ENCODE data around the gene PLSCR5.

Gene PLSCR5

DNA sequence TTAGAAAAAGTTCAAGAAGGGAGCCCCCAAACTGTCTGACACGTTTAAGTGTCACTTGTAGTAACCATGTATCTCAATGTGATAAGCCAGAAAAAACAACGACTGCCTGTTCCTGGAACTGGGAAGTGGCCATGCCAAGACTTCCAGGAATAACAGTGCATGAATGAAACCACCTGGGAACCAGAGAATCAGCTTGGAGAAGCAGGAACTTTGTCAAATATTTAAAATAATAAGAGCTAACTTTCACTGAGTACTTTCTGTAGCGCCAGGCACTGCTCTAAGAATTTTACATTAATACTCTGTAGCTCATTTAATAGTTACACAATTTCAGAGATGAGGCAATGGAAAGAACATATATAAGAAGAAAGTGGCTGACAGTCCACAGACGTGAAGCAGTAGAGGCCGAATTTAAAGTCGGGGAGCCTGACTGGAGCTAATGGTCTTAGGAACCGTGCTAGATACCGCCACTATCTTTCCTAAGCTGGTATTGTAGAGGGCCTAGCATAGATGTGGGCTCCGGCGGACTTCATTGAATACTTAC lies 61.6 kb downstream of the PLSCR5 start:
- DNase-seq, result peak; percentile 51

DNA sequence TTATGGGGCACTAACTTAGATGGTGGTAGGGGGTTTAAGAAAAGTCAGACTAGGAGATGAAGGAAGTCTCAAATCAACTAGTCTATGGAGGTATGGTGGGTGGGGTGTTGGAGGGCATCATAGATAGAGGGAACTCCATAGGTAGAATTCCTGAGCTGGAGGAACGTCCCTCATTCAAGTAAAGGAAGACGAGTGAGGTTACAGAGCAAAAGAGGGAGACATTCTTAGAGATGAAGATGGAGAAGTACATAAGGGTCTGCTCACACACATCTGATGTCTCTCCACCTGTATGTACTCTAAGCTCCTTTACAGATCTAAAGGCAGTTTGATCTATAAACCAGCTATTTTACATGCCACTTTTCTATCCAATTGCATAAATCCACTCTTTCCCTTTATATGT lies 62.2 kb downstream of the PLSCR5 start:
- no peak for DNase-seq

DNA sequence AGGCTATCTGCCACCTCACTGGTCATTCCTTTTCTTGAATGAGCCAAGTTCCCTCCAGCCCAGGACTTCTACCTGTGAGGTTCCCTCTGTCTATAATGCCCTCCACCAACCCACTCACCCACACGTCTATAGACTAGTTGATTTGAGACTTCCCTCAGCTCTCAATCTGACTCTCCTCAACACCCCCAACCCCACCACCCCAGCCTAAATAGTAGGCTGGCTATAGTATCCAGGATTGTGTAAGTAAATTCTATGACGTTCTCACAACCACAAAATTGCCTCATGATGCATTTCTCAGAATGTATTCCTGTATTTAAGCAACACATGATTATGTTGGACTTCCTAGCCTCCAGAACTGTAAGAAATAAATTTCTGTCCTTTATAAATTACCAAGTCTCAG lies 63.0 kb downstream of the PLSCR5 start:
- peak; percentile 63 for DNase-seq

DNA sequence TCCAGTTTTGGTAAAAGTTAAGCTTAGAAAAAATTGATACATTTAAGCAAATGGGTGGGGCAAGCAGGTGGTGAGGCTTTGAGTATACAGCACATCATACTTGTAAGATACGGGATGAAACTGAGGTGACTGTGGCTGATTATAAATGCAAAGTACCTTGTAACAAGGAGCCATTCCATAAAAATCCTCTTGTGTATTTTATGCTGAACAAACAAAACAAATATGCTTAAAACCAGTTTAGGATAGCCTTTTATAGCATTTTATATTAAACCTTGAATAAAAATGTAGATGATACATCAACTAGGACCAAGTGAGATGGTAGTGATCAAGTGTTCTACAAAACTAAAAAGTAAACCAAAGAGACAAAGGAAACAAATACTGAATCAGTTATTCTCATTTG lies 64.2 kb downstream of the PLSCR5 start:
- no peak for DNase-seq

DNA sequence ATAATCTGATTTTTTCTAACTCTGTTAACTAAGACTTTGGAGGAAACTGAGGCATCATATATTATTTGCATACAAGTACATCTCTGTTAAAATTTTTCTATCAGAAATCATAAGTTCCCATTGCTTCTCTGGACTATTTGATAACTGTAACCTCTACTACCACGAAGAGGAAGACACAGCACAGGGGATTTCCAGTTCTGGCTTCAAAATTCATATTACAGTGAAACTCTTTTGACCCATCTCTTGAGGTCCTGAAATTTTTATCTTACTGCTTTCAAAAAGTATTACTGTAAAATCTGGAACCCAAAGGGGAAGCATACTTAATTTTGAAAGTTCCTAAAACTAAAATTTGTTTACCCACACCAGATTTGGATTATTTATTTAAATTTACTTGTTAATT lies 64.9 kb downstream of the PLSCR5 start:
- DNase-seq, result no peak

DNA sequence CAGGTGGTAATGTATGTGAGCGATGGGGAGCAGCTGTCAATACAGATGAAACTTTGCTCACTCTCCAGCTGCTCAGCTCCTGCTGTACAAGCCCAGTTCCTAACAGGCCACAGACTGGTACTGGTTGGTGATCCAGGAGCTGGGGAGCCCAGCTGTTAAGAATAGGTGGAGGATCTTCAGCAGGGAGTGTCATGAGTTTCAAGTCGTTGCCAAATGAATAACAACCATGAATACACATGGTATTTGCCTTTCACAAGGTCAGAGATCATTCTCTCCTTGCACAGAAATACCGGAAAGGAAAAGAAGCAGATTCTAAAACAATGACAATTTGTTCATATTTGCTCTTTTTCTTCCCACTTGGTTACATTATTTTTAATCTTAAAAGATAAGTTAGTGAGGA lies 65.8 kb downstream of the PLSCR5 start:
- DNase-seq, result no peak

DNA sequence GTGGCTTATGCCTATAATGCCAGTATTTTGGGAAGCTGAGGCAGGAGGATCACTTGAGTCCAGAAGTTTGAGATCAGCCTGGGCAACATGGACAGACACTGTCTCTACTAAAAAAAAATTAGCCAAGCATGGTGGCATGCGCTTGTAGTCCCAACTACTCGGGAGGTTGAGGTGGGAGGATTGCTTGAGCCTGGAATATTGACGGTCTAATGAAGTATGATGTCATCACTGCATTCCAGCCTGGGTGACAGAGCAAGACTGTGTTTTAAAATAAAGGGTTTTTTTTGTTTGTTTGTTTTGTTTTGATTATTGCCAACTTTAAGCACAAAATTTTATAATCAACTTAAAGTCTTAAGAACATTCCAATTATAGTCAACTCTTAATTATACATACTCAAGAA lies 67.5 kb downstream of the PLSCR5 start:
- no peak for DNase-seq

DNA sequence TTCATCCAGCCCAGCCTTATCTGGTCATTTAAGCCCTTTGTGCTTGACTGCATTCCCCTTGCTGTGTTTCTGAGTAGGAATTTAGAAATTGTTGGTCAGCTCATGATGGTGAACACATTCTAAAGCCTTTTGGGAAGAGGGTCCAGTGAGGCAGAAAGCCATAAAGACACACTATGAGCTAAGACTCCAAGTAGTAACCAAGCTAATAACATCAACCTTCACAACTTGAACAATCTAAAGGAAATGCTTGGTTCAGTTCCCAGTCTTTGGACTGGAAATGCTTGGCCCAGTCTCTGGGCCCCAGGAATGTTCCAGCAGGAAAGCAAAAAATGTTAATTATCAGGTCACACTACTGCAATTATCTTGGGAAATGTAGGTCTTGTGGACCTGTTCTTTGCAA lies 68.5 kb downstream of the PLSCR5 start:
- DNase-seq, result no peak

All from hematopoietic multipotent progenitor cell treated with erythropoietin and hydrocortisone succinate and interleukin-3 and kit ligand, for 4 days (in vitro differentiated cells).